DOHH2 (cell line): ENCODE data around the gene MFN2.

Source experiments
- EZH2phosphoT487 ChIP-seq: fragments of 200-600 bp; sonication (generic); IDR thresholded peaks from 2 replicates; pipeline ENCODE4 v1.6.1; 2017; ENCODE audit warnings: borderline replicate concordance, mild to moderate bottlenecking, antibody characterized with exemption, low read length, moderate library complexity, mixed read lengths
- TF ChIP-seq, protein P1 (sequence below): fragments of 200-600 bp; sonication (generic); IDR thresholded peaks from one replicate; pipeline ENCODE4 v1.5.1; 2014; ENCODE audit warnings: antibody characterized with exemption, mild to moderate bottlenecking, low read depth, low read length; ENCODE audit not compliant: poor library complexity, severe bottlenecking

DNA sequence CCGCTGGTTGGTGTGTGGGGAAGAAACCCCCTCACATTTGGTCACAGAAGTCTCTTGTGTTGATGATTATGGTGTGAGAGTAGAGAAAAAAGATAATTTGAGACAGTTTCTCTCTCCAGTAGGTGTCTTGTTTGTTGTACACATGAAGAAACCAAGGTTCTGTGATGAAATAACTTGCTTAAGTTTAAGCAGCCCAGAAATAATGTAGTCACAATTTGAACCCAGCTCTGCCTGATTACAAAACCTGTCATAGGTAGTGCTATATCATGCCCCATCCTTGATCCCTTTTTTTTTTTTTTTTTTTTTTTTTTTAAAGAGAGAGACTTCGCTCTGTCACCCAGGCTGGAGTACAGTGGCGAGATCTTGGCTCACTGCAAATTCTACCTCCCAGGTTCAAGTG lies 4.9 kb downstream of the MFN2 start:
- TF ChIP-seq, protein P1, sequence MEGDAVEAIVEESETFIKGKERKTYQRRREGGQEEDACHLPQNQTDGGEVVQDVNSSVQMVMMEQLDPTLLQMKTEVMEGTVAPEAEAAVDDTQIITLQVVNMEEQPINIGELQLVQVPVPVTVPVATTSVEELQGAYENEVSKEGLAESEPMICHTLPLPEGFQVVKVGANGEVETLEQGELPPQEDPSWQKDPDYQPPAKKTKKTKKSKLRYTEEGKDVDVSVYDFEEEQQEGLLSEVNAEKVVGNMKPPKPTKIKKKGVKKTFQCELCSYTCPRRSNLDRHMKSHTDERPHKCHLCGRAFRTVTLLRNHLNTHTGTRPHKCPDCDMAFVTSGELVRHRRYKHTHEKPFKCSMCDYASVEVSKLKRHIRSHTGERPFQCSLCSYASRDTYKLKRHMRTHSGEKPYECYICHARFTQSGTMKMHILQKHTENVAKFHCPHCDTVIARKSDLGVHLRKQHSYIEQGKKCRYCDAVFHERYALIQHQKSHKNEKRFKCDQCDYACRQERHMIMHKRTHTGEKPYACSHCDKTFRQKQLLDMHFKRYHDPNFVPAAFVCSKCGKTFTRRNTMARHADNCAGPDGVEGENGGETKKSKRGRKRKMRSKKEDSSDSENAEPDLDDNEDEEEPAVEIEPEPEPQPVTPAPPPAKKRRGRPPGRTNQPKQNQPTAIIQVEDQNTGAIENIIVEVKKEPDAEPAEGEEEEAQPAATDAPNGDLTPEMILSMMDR, result no peak
- no peak for TF ChIP-seq EZH2phosphoT487
